GM12878 (cell line): ENCODE data around the gene BDH1. TPM values are rescaled to one million over a fixed set of nuclear protein-coding genes. Genes with fewer than 3 reads are reported as not detected.

ENCODE experiments used
- ATAC-seq: fragments of 200-7000 bp; cut with Tn5 transposase; 3 replicates; pipeline ENCODE4 v1.9.1; 2020; ENCODE audit warnings: mild to moderate bottlenecking, moderate library complexity
- BruUV-seq: library from RNA; stranded (reverse); fragments of 400-500 nt; replicated peaks from 2 replicates; lab custom pipeline; 2021; lab: Mats Ljungman, UMichigan
- CTCF ChIA-PET: fragments of 300-600 bp; sonication (Branson Sonifier 250); formaldehyde crosslinking; extraction: SDS; loops from one replicate; lab custom pipeline; 2021; ENCODE audit warnings: inconsistent platforms; lab: Yijun Ruan, JAX
- POLR2A ChIA-PET: fragments of 350-600 bp; formaldehyde crosslinking; extraction: SDS; loops from one replicate; lab custom pipeline; 2021; ENCODE audit warnings: inconsistent platforms; lab: Charles Lee
- RAD21 ChIA-PET: fragments of 300-600 bp; sonication (Branson Sonifier 250); formaldehyde crosslinking; loops from one replicate; lab custom pipeline; 2023; ENCODE audit warnings: antibody characterized with exemption; ENCODE audit not compliant: unreplicated experiment; lab: Charles Lee
- SMC1A ChIA-PET: fragments of 300-600 bp; sonication (Branson Sonifier 250); formaldehyde crosslinking; loops from one replicate; lab custom pipeline; 2023; ENCODE audit not compliant: unreplicated experiment, uncharacterized antibody; lab: Charles Lee
- DNase-seq: peaks from one replicate; pipeline ENCODE4 v3.0.0-alpha.2; 2011; ENCODE audit warnings: low read depth, low spot score
- FAIRE-seq: peaks from 3 replicates; lab custom pipeline; 2011; peaks lifted over from hg19 to GRCh38; lab: Jason Lieb, UNC
- H2AFZ ChIP-seq: 2 replicates; pipeline ENCODE4 v1.6.0; 2011; ENCODE audit warnings: low read depth, low read length, control low read depth; ENCODE audit not compliant: control insufficient read depth
- H3K27ac ChIP-seq: 2 replicates; pipeline ENCODE4 v1.5.1; 2011; ENCODE audit warnings: control low read depth; ENCODE audit not compliant: control insufficient read depth, insufficient read depth
- H3K27me3 ChIP-seq, 2 experiments: replicated peaks in 1 of 2; 2 replicates each; pipeline versions ENCODE4 v1.6.0 to v1.6.1; 2011; ENCODE audit warnings: low read length in 1 of 2; ENCODE audit not compliant: control insufficient read depth in 2 of 2, insufficient read depth in 2 of 2
- H3K36me3 ChIP-seq, 2 experiments: 2 replicates each; pipeline ENCODE4 v1.5.1; 2011; ENCODE audit warnings: low read length in 1 of 2; ENCODE audit not compliant: control insufficient read depth in 2 of 2, insufficient read depth in 2 of 2
- H3K4me1 ChIP-seq: 2 replicates; pipeline ENCODE4 v1.6.1; 2011; ENCODE audit warnings: mild to moderate bottlenecking, low read length, moderate library complexity, mixed read lengths; ENCODE audit not compliant: control insufficient read depth, insufficient read depth
- H3K4me2 ChIP-seq: 2 replicates; pipeline ENCODE4 v1.6.0; 2011; ENCODE audit warnings: control low read depth; ENCODE audit not compliant: control insufficient read depth, insufficient read depth
- H3K4me3 ChIP-seq: fragments of 200-600 bp; sonication (generic); 2 replicates; pipeline ENCODE4 v1.5.1; 2016
- H3K79me2 ChIP-seq: 2 replicates; pipeline ENCODE4 v1.6.0; 2011; ENCODE audit warnings: low read length; ENCODE audit not compliant: control insufficient read depth, insufficient read depth
- H3K9ac ChIP-seq: 2 replicates; pipeline ENCODE4 v1.8.0; 2011; ENCODE audit warnings: low read length, control low read depth, mixed read lengths; ENCODE audit not compliant: control insufficient read depth, insufficient read depth
- H3K9me3 ChIP-seq: replicated peaks from 3 replicates; pipeline ENCODE4 v1.5.1; 2011; ENCODE audit warnings: mild to moderate bottlenecking, low read length; ENCODE audit not compliant: control insufficient read depth, insufficient read depth
- H4K20me1 ChIP-seq: 2 replicates; pipeline ENCODE4 v1.6.0; 2011; ENCODE audit not compliant: control insufficient read depth, insufficient read depth
- ATF7 ChIP-seq: fragments of 450-650 bp; IDR thresholded peaks from 2 replicates; pipeline ENCODE4 v1.6.1; 2016; ENCODE audit warnings: low read depth, mild to moderate bottlenecking
- BHLHE40 ChIP-seq, 2 experiments: fragments of 450-650 bp in 1 of 2; IDR thresholded peaks; 2 replicates each; pipeline ENCODE4 v1.6.1; 2011 to 2017; ENCODE audit warnings: low read depth in 2 of 2, borderline replicate concordance in 1 of 2, improper control_type of control experiment in 1 of 2, low read length in 1 of 2, mild to moderate bottlenecking in 1 of 2
- CREM ChIP-seq: IDR thresholded peaks from 2 replicates; pipeline ENCODE4 v1.6.1; 2014; ENCODE audit warnings: antibody characterized with exemption, low read depth
- EED ChIP-seq: sonication (generic); IDR thresholded peaks from 2 replicates; pipeline ENCODE4 v1.6.1; 2016; ENCODE audit warnings: antibody characterized with exemption, low read depth
- ESRRA ChIP-seq: IDR thresholded peaks from 2 replicates; pipeline ENCODE4 v1.6.1; 2012; ENCODE audit warnings: mild to moderate bottlenecking, low read length, improper control_type of control experiment
- ETV6 ChIP-seq, 2 experiments: fragments of 450-650 bp in 1 of 2; IDR thresholded peaks in 1 of 2; conservative IDR thresholded peaks in 1 of 2; 2 replicates each; pipeline ENCODE4 v1.6.1; 2014; ENCODE audit warnings: antibody characterized with exemption in 1 of 2, borderline replicate concordance in 1 of 2, low read depth in 1 of 2, mild to moderate bottlenecking in 1 of 2, moderate library complexity in 1 of 2
- IKZF1 ChIP-seq: fragments of 450-650 bp; conservative IDR thresholded peaks from 2 replicates; pipeline ENCODE4 v1.6.1; 2017; ENCODE audit warnings: antibody characterized with exemption, mild to moderate bottlenecking
- JUND ChIP-seq: IDR thresholded peaks from 2 replicates; pipeline ENCODE4 v1.6.1; 2012; ENCODE audit warnings: low read depth, mild to moderate bottlenecking, low read length, improper control_type of control experiment, moderate library complexity
- KDM1A ChIP-seq: fragments of 200-600 bp; sonication (generic); IDR thresholded peaks from 2 replicates; pipeline ENCODE4 v1.6.1; 2016; ENCODE audit warnings: borderline replicate concordance
- RELA ChIP-seq: fragments of 450-650 bp; IDR thresholded peaks from 2 replicates; pipeline ENCODE4 v1.8.0; 2014; ENCODE audit warnings: borderline replicate concordance; ENCODE audit not compliant: partially characterized antibody
- SKIL ChIP-seq: fragments of 450-650 bp; IDR thresholded peaks from 2 replicates; pipeline ENCODE4 v1.6.1; 2017; ENCODE audit warnings: mild to moderate bottlenecking, low read depth, inconsistent platforms; ENCODE audit not compliant: poor library complexity, severe bottlenecking
- SP1 ChIP-seq: IDR thresholded peaks from one replicate; pipeline ENCODE4 v1.6.1; 2011; ENCODE audit warnings: low read depth, low read length
- TCF7 ChIP-seq: IDR thresholded peaks from 2 replicates; pipeline ENCODE4 v1.6.1; 2014; ENCODE audit warnings: antibody characterized with exemption, borderline replicate concordance
- ZZZ3 ChIP-seq: IDR thresholded peaks from 2 replicates; pipeline ENCODE4 v1.6.1; 2011; ENCODE audit warnings: low read depth; ENCODE audit not compliant: control insufficient read depth, insufficient read length
- WGBS: methylation state at CpG from one replicate; pipeline ENCODE4 v1.1.6; 2016; ENCODE audit warnings: low lambda C conversion rate; ENCODE audit not compliant: insufficient replicate concordance, insufficient coverage; ENCODE audit errors: missing lambda C conversion rate; 5-methylcytosine and 5-hydroxymethylcytosine counted together
- in situ Hi-C: fragments of 300-500 bp; cut with MboI; formaldehyde crosslinking; loops from 9 replicates; pipeline ENCODE4 v1.14.3; 2018; ENCODE audit warnings: mixed read lengths
- intact Hi-C: fragments of 100-400 bp; cut with micrococcal nuclease; formaldehyde crosslinking; loops from one replicate; pipeline ENCODE4 v1.14.2; 2022; ENCODE audit not compliant: unreplicated experiment
- polyA plus RNA-seq, 11 experiments: library from polyadenylated mRNA; depleted of rRNA in 4 of 11; unstranded in 6 of 11; stranded (reverse) in 5 of 11; fragments of >200 nt; fragmentation: Nextera tagmentation in 4 of 11; fragmentation: Illumina TruSeq in 1 of 11; extraction: Ambion mirVana in 4 of 11; extraction: Trizol in 1 of 11; gene quantifications; 1 replicate in 1 of 11; 2 replicates in 10 of 11; pipeline versions ENCODE4 v1.2.1 to v1.2.3, GENCODE V29; 2011 to 2016; ENCODE audit warnings: inconsistent platforms in 2 of 11, missing spikeins in 2 of 11, low read depth in 1 of 11
- total RNA-seq, 4 experiments: library from RNA; depleted of rRNA in 3 of 4; stranded (reverse); fragments of >200 nt in 3 of 4; fragmentation: Illumina TruSeq in 1 of 4; extraction: Trizol in 1 of 4; gene quantifications; 2 replicates each; pipeline versions ENCODE4 v1.2.1 to v1.2.3, GENCODE V29; 2013 to 2021
- TF ChIP-seq, protein P1 (sequence below): fragments of 450-650 bp; IDR thresholded peaks from 2 replicates; pipeline ENCODE4 v1.6.1; 2018; ENCODE audit warnings: borderline replicate concordance, mild to moderate bottlenecking; ENCODE audit not compliant: partially characterized antibody
- TF ChIP-seq, protein P2 (sequence below): IDR thresholded peaks from 2 replicates; pipeline ENCODE4 v1.6.1; 2011; ENCODE audit warnings: borderline replicate concordance, low read depth, mild to moderate bottlenecking, moderate library complexity, mixed read lengths, low read length; ENCODE audit not compliant: insufficient read depth; ENCODE audit errors: extremely low read length
- TF ChIP-seq, protein P3 (sequence below): IDR thresholded peaks from 2 replicates; pipeline ENCODE4 v1.6.1; 2011; ENCODE audit warnings: borderline replicate concordance, low read depth, mild to moderate bottlenecking, moderate library complexity, low read length; ENCODE audit not compliant: insufficient read depth, poor library complexity, severe bottlenecking

BDH1 gene
- total and polyA plus RNA-seq, 10 of the 15 experiments (the other 5 are each of a cell fraction or from before 2014, with no cell fraction given): 11.3 to 84.5 (median 60.3) TPM

DNA sequence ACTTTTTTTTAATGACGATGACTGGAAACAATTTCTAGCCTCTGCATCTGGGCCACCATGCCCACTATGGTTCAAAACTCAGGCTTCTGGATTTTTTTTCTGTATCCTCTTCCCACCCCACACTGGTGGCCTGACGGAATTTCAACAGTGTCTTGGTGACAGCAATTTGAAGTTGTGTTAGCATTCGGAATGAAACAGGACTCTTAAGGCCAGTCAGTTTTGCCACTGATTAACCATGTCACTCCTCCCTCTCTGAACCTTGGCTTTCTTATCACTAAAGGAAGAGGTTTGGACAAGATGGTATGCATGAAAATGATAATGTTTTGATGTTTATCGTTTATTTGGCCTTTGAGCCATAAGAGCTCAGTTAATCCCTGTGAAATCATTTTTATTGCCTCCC lies 41.6 kb upstream of the BDH1 start:
- WGBS: 94% methylated on average over 4 of the region's 4 CpGs
- Histone ChIP-seq H3K4me1 (peaks cover 2% of the 10 kb centered on the region; the same call in 1 of the 2 replicates), H3K36me3 (no peaks in the 10 kb centered on the region), H3K27ac (no peak overlapping the region), H3K9me3 (no peaks in the 10 kb centered on the region), H3K27me3 (no peaks in the 10 kb centered on the region), H3K9ac (no peak overlapping the region), H3K4me2 (no peak overlapping the region), H2AFZ (no peak overlapping the region), H3K79me2 (no peaks in the 10 kb centered on the region), H4K20me1 (no peaks in the 10 kb centered on the region), H3K4me3 (no peak overlapping the region)
- in situ Hi-C loops (no loop called here), intact Hi-C loops (loop anchor here (5.0 kb wide), 1 partner anchor 70 kb away; no protein-coding TSS in a partner anchor)
- ATAC-seq: no peak
- FAIRE-seq: no peak
- ChIA-PET CTCF (interaction anchor here (0.7 to 5.2 kb wide), 6 partner anchors 8 to 309 kb away, joined by 3 to 59 read pairs (median 12); no protein-coding TSS in a partner anchor), SMC1A (interaction anchor here (0.9 to 1.1 kb wide), 3 partner anchors 10 to 102 kb away, joined by 3 to 4 read pairs (median 4); no protein-coding TSS in a partner anchor), POLR2A (interaction anchor here (0.6 kb wide), 1 partner anchor 153 kb away, joined by 3 read pairs; no protein-coding TSS in a partner anchor), RAD21 (interaction anchor here (1.5 kb wide), 1 partner anchor 75 kb away, joined by 5 read pairs; no protein-coding TSS in a partner anchor)
- no peak for DNase-seq
- no TSS peak for BruUV-seq
- TF ChIP-seq SKIL (no peak), JUND (no peak), ATF7 (no peak), RELA (no peak), IKZF1 (no peak), ETV6 (conservative IDR thresholded peaks at IDR 0.05 in 1 of 2, IDR thresholded peaks at IDR 0.05 in 1 of 2; ENCODE audit: borderline replicate concordance in 1 of 2, low read depth in 1 of 2) (no peak), ESRRA (no peak), ZZZ3 (no peak), SP1 (no peak), KDM1A (no peak), EED (no peak), CREM (no peak), TCF7 (no peak), BHLHE40 (IDR thresholded peaks at IDR 0.05; ENCODE audit: borderline replicate concordance in 1 of 2, low read depth in 2 of 2, low read length in 1 of 2) (no peak)
- TF ChIP-seq, protein P1, sequence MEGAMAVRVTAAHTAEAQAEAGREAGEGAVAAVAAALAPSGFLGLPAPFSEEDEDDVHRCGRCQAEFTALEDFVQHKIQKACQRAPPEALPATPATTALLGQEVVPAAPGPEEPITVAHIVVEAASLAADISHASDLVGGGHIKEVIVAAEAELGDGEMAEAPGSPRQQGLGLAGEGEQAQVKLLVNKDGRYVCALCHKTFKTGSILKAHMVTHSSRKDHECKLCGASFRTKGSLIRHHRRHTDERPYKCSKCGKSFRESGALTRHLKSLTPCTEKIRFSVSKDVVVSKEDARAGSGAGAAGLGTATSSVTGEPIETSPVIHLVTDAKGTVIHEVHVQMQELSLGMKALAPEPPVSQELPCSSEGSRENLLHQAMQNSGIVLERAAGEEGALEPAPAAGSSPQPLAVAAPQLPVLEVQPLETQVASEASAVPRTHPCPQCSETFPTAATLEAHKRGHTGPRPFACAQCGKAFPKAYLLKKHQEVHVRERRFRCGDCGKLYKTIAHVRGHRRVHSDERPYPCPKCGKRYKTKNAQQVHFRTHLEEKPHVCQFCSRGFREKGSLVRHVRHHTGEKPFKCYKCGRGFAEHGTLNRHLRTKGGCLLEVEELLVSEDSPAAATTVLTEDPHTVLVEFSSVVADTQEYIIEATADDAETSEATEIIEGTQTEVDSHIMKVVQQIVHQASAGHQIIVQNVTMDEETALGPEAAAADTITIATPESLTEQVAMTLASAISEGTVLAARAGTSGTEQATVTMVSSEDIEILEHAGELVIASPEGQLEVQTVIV: no peak
- TF ChIP-seq, protein P2, sequence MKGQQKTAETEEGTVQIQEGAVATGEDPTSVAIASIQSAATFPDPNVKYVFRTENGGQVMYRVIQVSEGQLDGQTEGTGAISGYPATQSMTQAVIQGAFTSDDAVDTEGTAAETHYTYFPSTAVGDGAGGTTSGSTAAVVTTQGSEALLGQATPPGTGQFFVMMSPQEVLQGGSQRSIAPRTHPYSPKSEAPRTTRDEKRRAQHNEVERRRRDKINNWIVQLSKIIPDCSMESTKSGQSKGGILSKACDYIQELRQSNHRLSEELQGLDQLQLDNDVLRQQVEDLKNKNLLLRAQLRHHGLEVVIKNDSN: no peak
- TF ChIP-seq, protein P3, sequence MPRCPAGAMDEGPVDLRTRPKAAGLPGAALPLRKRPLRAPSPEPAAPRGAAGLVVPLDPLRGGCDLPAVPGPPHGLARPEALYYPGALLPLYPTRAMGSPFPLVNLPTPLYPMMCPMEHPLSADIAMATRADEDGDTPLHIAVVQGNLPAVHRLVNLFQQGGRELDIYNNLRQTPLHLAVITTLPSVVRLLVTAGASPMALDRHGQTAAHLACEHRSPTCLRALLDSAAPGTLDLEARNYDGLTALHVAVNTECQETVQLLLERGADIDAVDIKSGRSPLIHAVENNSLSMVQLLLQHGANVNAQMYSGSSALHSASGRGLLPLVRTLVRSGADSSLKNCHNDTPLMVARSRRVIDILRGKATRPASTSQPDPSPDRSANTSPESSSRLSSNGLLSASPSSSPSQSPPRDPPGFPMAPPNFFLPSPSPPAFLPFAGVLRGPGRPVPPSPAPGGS: no peak
